IPS DF 6.9 (cell line): ENCODE results near the gene EXOC4.

Source experiments
- DNase-seq: peaks from one replicate; pipeline ENCODE4 v3.0.0-alpha.2; 2013; ENCODE audit warnings: low read depth, low spot score
- H3K27ac ChIP-seq: one replicate; pipeline ENCODE4 v1.5.1; 2013; ENCODE audit warnings: low read length, control low read depth
- H3K27me3 ChIP-seq: 2 replicates; pipeline ENCODE4 v1.6.1; 2013; ENCODE audit warnings: mild to moderate bottlenecking, low read length; ENCODE audit not compliant: control insufficient read depth, insufficient read depth
- H3K36me3 ChIP-seq: 2 replicates; pipeline ENCODE4 v1.6.1; 2013; ENCODE audit warnings: low read length; ENCODE audit not compliant: control insufficient read depth, insufficient read depth
- H3K4me1 ChIP-seq: 2 replicates; pipeline ENCODE4 v1.6.1; 2013; ENCODE audit warnings: low read length; ENCODE audit not compliant: control insufficient read depth, insufficient read depth
- H3K4me3 ChIP-seq: 2 replicates; pipeline ENCODE4 v1.5.1; 2013; ENCODE audit warnings: mild to moderate bottlenecking, low read length
- H3K9me3 ChIP-seq: 2 replicates; pipeline ENCODE4 v1.6.1; 2013; ENCODE audit warnings: low read length, inconsistent platforms; ENCODE audit not compliant: control insufficient read depth, insufficient read depth
- WGBS: extraction: QIAGEN DNeasy Blood & Tissue Kit; methylation state at CpG from one replicate; pipeline ENCODE4 v1.1.7; 2013; ENCODE audit warnings: mixed read lengths, missing lambda C conversion rate; ENCODE audit not compliant: insufficient read length, insufficient coverage; 5-methylcytosine and 5-hydroxymethylcytosine counted together

Gene EXOC4

GRCh38 chr7:133822001-133822641 lies 569.2 kb downstream of the EXOC4 start:
- DNase-seq = no peak
- Histone ChIP-seq H3K9me3 (no peaks in the 10 kb centered on the region), H3K27ac (no peak overlapping the region), H3K4me3 (no peak overlapping the region), H3K4me1 (no peaks in the 10 kb centered on the region), H3K36me3 (no peaks in the 10 kb centered on the region), H3K27me3 (no peaks in the 10 kb centered on the region)
- WGBS = no CpG with 5 or more reads among the region's 3 CpGs

GRCh38 chr7:133822868-133823552 lies 570.1 kb downstream of the EXOC4 start:
- no peak overlapping the region for H3K4me3 ChIP-seq
- no peak overlapping the region for H3K27ac ChIP-seq
- no peaks in the 10 kb centered on the region for H3K4me1 ChIP-seq
- no peaks in the 10 kb centered on the region for H3K27me3 ChIP-seq
- H3K36me3 ChIP-seq = no peaks in the 10 kb centered on the region
- WGBS = no CpG with 5 or more reads among the region's 4 CpGs
- DNase-seq = no peak
- H3K9me3 ChIP-seq = no peaks in the 10 kb centered on the region

- Histone ChIP-seq H3K27me3 (no peaks in the 10 kb centered on the region), H3K4me3 (no peak overlapping the region), H3K27ac (no peak overlapping the region), H3K36me3 (no peaks in the 10 kb centered on the region), H3K4me1 (no peaks in the 10 kb centered on the region), H3K9me3 (no peaks in the 10 kb centered on the region)
- no peak for DNase-seq
- WGBS = no CpG with 5 or more reads among the region's 6 CpGs
Observed at GRCh38 chr7:133824132-133824531, 571.3 kb downstream of the EXOC4 start.

DNA sequence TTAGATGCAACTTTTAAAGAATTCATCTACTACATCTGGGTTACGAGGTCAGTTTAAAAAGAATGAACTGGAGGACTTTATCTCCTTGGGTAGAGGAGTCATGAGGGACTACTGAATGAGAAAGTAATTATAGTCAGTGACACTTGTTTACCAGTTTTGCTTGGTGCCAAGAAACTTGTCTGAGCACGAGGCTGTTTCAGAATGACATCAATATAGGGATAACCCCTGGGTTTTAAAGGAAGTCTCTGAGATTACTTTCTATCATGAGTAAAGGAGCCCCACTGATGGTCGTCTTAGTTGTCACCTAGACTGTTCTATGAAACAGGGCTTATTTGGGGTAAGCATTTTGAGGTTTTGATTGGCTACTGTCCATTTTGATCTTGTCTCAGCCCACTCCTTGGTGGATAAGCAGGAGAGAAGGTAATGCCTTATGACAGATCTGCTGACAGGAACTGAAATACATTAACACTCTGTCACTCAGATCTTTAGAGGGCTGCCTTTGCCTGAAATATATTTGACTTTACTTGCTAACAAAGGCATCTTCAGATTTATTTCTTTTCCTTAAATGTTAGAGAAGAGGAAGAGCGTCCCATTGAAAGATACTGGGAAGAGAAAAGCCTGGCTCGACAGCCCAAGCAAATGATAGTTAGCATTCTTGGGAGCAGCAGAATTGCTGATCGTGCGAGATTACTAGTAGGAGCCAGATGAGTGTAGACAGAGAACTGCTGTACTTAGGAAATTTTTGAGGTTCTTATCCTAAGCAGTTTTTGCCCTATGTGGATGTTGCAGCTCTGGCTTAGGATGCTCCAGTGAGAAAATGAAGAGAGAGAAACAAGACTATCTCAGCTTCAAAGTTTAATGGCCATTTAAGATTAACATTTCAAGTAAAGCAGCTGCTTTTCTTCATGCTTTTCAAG lies 575.1 kb downstream of the EXOC4 start:
- no peak for DNase-seq
- H3K36me3 ChIP-seq = no peaks in the 10 kb centered on the region
- no peaks in the 10 kb centered on the region for H3K4me1 ChIP-seq
- no peaks in the 10 kb centered on the region for H3K9me3 ChIP-seq
- H3K4me3 ChIP-seq = no peak overlapping the region
- no peak overlapping the region for H3K27ac ChIP-seq
- no CpG with 5 or more reads among the region's 7 CpGs for WGBS
- H3K27me3 ChIP-seq = no peaks in the 10 kb centered on the region

DNA sequence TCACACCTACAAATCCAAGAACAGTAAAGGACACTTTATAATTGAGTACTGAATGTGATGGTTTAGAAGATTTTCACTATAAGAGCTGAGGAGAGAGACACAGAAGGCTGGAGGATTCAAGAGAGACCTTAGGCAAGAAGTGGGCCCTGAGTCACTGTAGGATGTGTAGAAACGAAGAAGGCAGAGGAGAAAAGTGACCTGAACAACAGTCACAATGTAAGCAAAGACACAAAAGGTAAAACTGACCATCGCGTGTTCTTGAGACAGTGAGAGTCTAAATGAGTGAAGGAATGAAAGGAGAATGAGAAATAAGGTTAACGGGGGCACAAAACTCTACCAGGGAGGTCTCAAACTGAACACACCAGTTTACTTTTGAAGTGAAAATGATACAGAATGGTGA lies 576.0 kb downstream of the EXOC4 start:
- Histone ChIP-seq H3K27ac (no peak overlapping the region), H3K36me3 (no peaks in the 10 kb centered on the region), H3K27me3 (no peaks in the 10 kb centered on the region), H3K9me3 (no peaks in the 10 kb centered on the region), H3K4me3 (no peak overlapping the region), H3K4me1 (no peaks in the 10 kb centered on the region)
- no CpG with 5 or more reads among the region's 4 CpGs for WGBS
- DNase-seq = no peak

DNA sequence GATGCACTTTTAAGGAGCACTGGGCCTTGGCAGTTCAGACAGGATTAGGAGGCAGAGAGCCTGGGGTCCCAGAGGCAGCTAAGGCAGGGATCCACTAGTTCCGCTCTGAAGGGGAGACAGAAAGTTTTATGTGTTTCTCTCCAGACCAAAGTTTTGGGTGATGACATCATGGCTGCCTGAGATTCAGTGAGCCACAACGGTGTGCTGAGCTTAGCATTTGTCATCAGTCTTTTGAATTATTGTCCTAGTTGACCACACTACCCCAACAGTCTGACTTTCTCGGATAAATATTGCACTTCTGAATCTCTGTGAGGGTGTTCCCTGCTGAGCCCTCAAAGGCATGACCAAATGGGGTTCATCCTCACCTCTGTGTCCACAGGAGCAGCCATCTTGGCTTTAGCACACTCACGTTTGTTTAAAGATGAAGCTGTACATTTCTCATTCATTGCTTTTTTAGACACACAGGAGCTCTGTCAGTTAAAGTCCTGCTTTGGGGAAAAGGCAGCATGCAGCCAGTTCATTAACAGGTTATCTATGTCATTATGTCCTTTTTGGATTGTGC lies 576.5 kb downstream of the EXOC4 start:
- DNase-seq = no peak
- H3K27me3 ChIP-seq = no peaks in the 10 kb centered on the region

DNA sequence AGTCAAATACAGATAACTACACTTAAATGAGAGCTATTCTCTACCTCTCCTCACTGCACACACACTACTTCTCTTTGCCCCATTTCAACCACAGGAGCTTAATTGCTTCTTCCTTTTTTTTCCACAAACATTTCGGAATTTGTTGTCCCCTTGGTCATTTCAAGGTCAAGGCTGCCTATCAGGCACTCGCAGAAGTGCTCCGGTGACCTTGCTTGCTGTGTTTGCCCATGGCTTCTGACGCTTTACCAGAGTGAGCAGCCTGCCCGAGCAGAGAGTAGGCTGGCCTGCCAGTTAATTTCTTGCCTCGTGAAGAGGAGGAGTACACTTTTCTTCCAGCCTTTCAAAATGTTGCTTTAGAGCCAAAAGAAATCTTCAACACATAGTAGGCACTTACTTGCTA lies 577.2 kb downstream of the EXOC4 start:
- no CpG with 5 or more reads among the region's 6 CpGs for WGBS
- no peaks in the 10 kb centered on the region for H3K4me1 ChIP-seq
- no peaks in the 10 kb centered on the region for H3K9me3 ChIP-seq
- no peaks in the 10 kb centered on the region for H3K36me3 ChIP-seq
- H3K27me3 ChIP-seq = no peaks in the 10 kb centered on the region
- DNase-seq = no peak
- no peak overlapping the region for H3K4me3 ChIP-seq
- no peak overlapping the region for H3K27ac ChIP-seq

More for the DNA sequence above, 576.5 kb downstream of the EXOC4 start:
- H3K4me3 ChIP-seq = no peak overlapping the region
- no CpG with 5 or more reads among the region's 4 CpGs for WGBS
- no peaks in the 10 kb centered on the region for H3K36me3 ChIP-seq
- H3K4me1 ChIP-seq = no peaks in the 10 kb centered on the region
- H3K27ac ChIP-seq = no peak overlapping the region
- H3K9me3 ChIP-seq = no peaks in the 10 kb centered on the region

GRCh38 chr7:133836666-133837065 lies 583.8 kb downstream of the EXOC4 start:
- no peaks in the 10 kb centered on the region for H3K9me3 ChIP-seq
- no peak for DNase-seq
- no peak overlapping the region for H3K4me3 ChIP-seq
- no CpG with 5 or more reads among the region's 3 CpGs for WGBS
- H3K27ac ChIP-seq = no peak overlapping the region
- no peaks in the 10 kb centered on the region for H3K36me3 ChIP-seq
- no peaks in the 10 kb centered on the region for H3K27me3 ChIP-seq
- H3K4me1 ChIP-seq = no peaks in the 10 kb centered on the region

- H3K36me3 ChIP-seq = no peaks in the 10 kb centered on the region
- no peak overlapping the region for H3K4me3 ChIP-seq
- no peak for DNase-seq
- H3K27ac ChIP-seq = no peak overlapping the region
- no peaks in the 10 kb centered on the region for H3K9me3 ChIP-seq
- H3K4me1 ChIP-seq = no peaks in the 10 kb centered on the region
- H3K27me3 ChIP-seq = no peaks in the 10 kb centered on the region
Observed at GRCh38 chr7:133837224-133837623, 584.3 kb downstream of the EXOC4 start.

- no peak overlapping the region for H3K4me3 ChIP-seq
- no peaks in the 10 kb centered on the region for H3K4me1 ChIP-seq
- no peaks in the 10 kb centered on the region for H3K36me3 ChIP-seq
- no peak for DNase-seq
- no peaks in the 10 kb centered on the region for H3K9me3 ChIP-seq
- H3K27ac ChIP-seq = no peak overlapping the region
- no CpG with 5 or more reads among the region's 3 CpGs for WGBS
- no peaks in the 10 kb centered on the region for H3K27me3 ChIP-seq
Observed at GRCh38 chr7:133839121-133839520, 586.2 kb downstream of the EXOC4 start.
